Liver (tissue), 9 donors: ENCODE data around the gene PDE1C. TPM values are rescaled to one million over a fixed set of nuclear protein-coding genes. Genes with fewer than 3 reads are reported as not detected.

Experiments
- DNase-seq: peaks from one replicate; pipeline ENCODE4 v3.0.0-alpha.2; 2017; ENCODE audit warnings: low spot score
- H3K27ac ChIP-seq, 2 donors: one replicate each; pipeline ENCODE4 v1.7.0; 2013; ENCODE audit warnings: inconsistent platforms in 2 of 2, low read length in 2 of 2, control low read depth in 1 of 2, low read depth in 1 of 2, mild to moderate bottlenecking in 1 of 2
- H3K27me3 ChIP-seq, 4 donors: one replicate each; pipeline versions ENCODE4 v1.6.1 to v1.7.0; 2013; ENCODE audit warnings: low read length in 3 of 4, inconsistent platforms in 1 of 4, mild to moderate bottlenecking in 1 of 4, moderate library complexity in 1 of 4; ENCODE audit not compliant: control insufficient read depth in 4 of 4, insufficient read depth in 4 of 4
- H3K36me3 ChIP-seq, 4 donors: one replicate each; pipeline versions ENCODE4 v1.6.1 to v1.7.0; 2013; ENCODE audit warnings: low read length in 3 of 4, mild to moderate bottlenecking in 3 of 4, low read depth in 1 of 4, moderate library complexity in 1 of 4; ENCODE audit not compliant: control insufficient read depth in 4 of 4, insufficient read depth in 3 of 4
- H3K4me1 ChIP-seq, 4 donors: one replicate each; pipeline versions ENCODE4 v1.6.1 to v1.7.0; 2013; ENCODE audit warnings: low read length in 3 of 4, mild to moderate bottlenecking in 3 of 4, moderate library complexity in 1 of 4; ENCODE audit not compliant: control insufficient read depth in 4 of 4, insufficient read depth in 4 of 4
- H3K4me3 ChIP-seq, 3 donors: one replicate each; pipeline versions ENCODE4 v1.6.1 to v1.7.0; 2013; ENCODE audit warnings: low read length in 3 of 3, control low read depth in 1 of 3, low read depth in 1 of 3, mild to moderate bottlenecking in 1 of 3
- H3K9ac ChIP-seq, 2 donors: one replicate each; pipeline ENCODE4 v1.7.0; 2013; ENCODE audit warnings: low read length in 2 of 2, mild to moderate bottlenecking in 2 of 2, moderate library complexity in 2 of 2, control low read depth in 1 of 2, low read depth in 1 of 2
- H3K9me3 ChIP-seq, 4 donors: one replicate each; pipeline versions ENCODE4 v1.6.1 to v1.7.0; 2013; ENCODE audit warnings: low read length in 3 of 4; ENCODE audit not compliant: control insufficient read depth in 4 of 4
- ATF3 ChIP-seq: IDR thresholded peaks from 2 replicates; pipeline ENCODE4 v1.6.1; 2016; ENCODE audit warnings: antibody characterized with exemption
- CTCF ChIP-seq: fragments of 150-350 bp; IDR thresholded peaks from 2 replicates; pipeline ENCODE4 v1.5.1; 2017; ENCODE audit warnings: improper control_type of control experiment, low read depth, low read length; ENCODE audit not compliant: missing input control
- EGR1 ChIP-seq, 2 donors: IDR thresholded peaks; 2 replicates each; pipeline ENCODE4 v1.6.1; 2016 to 2018; ENCODE audit warnings: antibody characterized with exemption in 2 of 2, low read depth in 2 of 2
- FOXA1 ChIP-seq: IDR thresholded peaks from 2 replicates; pipeline ENCODE4 v1.6.1; 2016; ENCODE audit warnings: antibody characterized with exemption
- FOXA2 ChIP-seq: IDR thresholded peaks from 2 replicates; pipeline ENCODE4 v1.6.1; 2016; ENCODE audit warnings: antibody characterized with exemption
- GABPA ChIP-seq, 2 donors: IDR thresholded peaks in 1 of 2; conservative IDR thresholded peaks in 1 of 2; 2 replicates each; pipeline ENCODE4 v1.6.1; 2016; ENCODE audit warnings: antibody characterized with exemption in 2 of 2, mild to moderate bottlenecking in 1 of 2, moderate library complexity in 1 of 2
- HNF4A ChIP-seq, 2 donors: conservative IDR thresholded peaks; 2 replicates each; pipeline ENCODE4 v1.6.1; 2016; ENCODE audit warnings: antibody characterized with exemption in 2 of 2, mild to moderate bottlenecking in 2 of 2
- HNF4G ChIP-seq: IDR thresholded peaks from 2 replicates; pipeline ENCODE4 v1.6.1; 2016; ENCODE audit warnings: antibody characterized with exemption
- JUND ChIP-seq, 2 donors: IDR thresholded peaks; 2 replicates each; pipeline ENCODE4 v1.6.1; 2016; ENCODE audit warnings: antibody characterized with exemption in 2 of 2
- MAX ChIP-seq: IDR thresholded peaks from 2 replicates; pipeline ENCODE4 v1.6.1; 2016; ENCODE audit warnings: antibody characterized with exemption
- NR2F2 ChIP-seq: IDR thresholded peaks from 2 replicates; pipeline ENCODE4 v1.6.1; 2016; ENCODE audit warnings: antibody characterized with exemption
- RAD21 ChIP-seq, 2 donors: IDR thresholded peaks; 2 replicates each; pipeline ENCODE4 v1.6.1; 2016; ENCODE audit warnings: antibody characterized with exemption in 2 of 2, mild to moderate bottlenecking in 2 of 2
- REST ChIP-seq: IDR thresholded peaks from 2 replicates; pipeline ENCODE4 v1.6.1; 2016; ENCODE audit warnings: antibody characterized with exemption, mild to moderate bottlenecking
- RXRA ChIP-seq, 2 donors: IDR thresholded peaks; 2 replicates each; pipeline ENCODE4 v1.6.1; 2017 to 2018; ENCODE audit warnings: antibody characterized with exemption in 2 of 2, mild to moderate bottlenecking in 1 of 2
- SP1 ChIP-seq: IDR thresholded peaks from 2 replicates; pipeline ENCODE4 v1.6.1; 2018; ENCODE audit warnings: antibody characterized with exemption, mild to moderate bottlenecking
- YY1 ChIP-seq: IDR thresholded peaks from 2 replicates; pipeline ENCODE4 v1.6.1; 2016; ENCODE audit warnings: antibody characterized with exemption, mild to moderate bottlenecking
- ZBTB33 ChIP-seq: IDR thresholded peaks from 2 replicates; pipeline ENCODE4 v1.6.1; 2016; ENCODE audit warnings: antibody characterized with exemption
- WGBS: extraction: QIAGEN DNeasy Blood & Tissue Kit; methylation state at CpG from one replicate; pipeline ENCODE4 v1.1.7; 2013; 5-methylcytosine and 5-hydroxymethylcytosine counted together
- polyA plus RNA-seq, 2 donors: library from polyadenylated mRNA; stranded (reverse) in 1 of 2; unstranded in 1 of 2; fragments of 200-250 nt in 1 of 2; fragments of >200 nt in 1 of 2; fragmentation: Nextera tagmentation in 1 of 2; extraction: Ambion mirVana in 1 of 2; gene quantifications; one replicate each; pipeline versions ENCODE4 v1.2.1 to v1.2.3, GENCODE V29; 2013 to 2015
- total RNA-seq, 2 donors: library from RNA; depleted of rRNA; stranded (reverse); fragments of >200 nt; gene quantifications; one replicate each; pipeline ENCODE4 v1.2.3, GENCODE V29; 2014
- donor health status: healthy.
- donor health status: healthy.
- donor health status: healthy.
- donor health status: healthy.
- donor health status: healthy.

Gene PDE1C
- total and polyA plus RNA-seq, 4 donors = 0.05 to 0.92 (median 0.47) TPM; not detected in 1

GRCh38 chr7:31874631-31875386 is 195.4 kb downstream of the PDE1C start:
- no peak for TF ChIP-seq FOXA2
- TF ChIP-seq YY1 = no peak
- no peak for TF ChIP-seq HNF4A (conservative IDR thresholded peaks at IDR 0.05)
- TF ChIP-seq NR2F2 = no peak
- no peak for TF ChIP-seq REST
- no peak for TF ChIP-seq JUND (IDR thresholded peaks at IDR 0.05)
- TF ChIP-seq GABPA (IDR thresholded peaks at IDR 0.05 in 1 of 2, conservative IDR thresholded peaks at IDR 0.05 in 1 of 2) = no peak
- no peak for TF ChIP-seq RAD21 (IDR thresholded peaks at IDR 0.05)
- TF ChIP-seq FOXA1 = no peak
- no peak for TF ChIP-seq ZBTB33
- no peak for TF ChIP-seq HNF4G
- no peak for TF ChIP-seq SP1
- no peak for TF ChIP-seq MAX
- no peak for TF ChIP-seq CTCF
- no peak for DNase-seq
- 85% methylated on average over 4 of the region's 4 CpGs for WGBS
- Histone ChIP-seq H3K4me3 (no peak overlapping the region), H3K9me3 (no peaks in the 10 kb centered on the region), H3K4me1 (no peaks in the 10 kb centered on the region), H3K36me3 (no peaks in the 10 kb centered on the region), H3K27me3 (no peaks in the 10 kb centered on the region), H3K9ac (no peak overlapping the region), H3K27ac (no peak overlapping the region)

GRCh38 chr7:31873816-31874597 is 196.2 kb downstream of the PDE1C start:
- Histone ChIP-seq H3K4me1 (no peaks in the 10 kb centered on the region), H3K36me3 (no peaks in the 10 kb centered on the region), H3K4me3 (no peak overlapping the region), H3K27ac (no peak overlapping the region), H3K9ac (no peak overlapping the region), H3K27me3 (no peaks in the 10 kb centered on the region), H3K9me3 (no peaks in the 10 kb centered on the region)
- 67% methylated on average over 3 of the region's 3 CpGs for WGBS
- DNase-seq = no peak
- TF ChIP-seq MAX = no peak
- TF ChIP-seq SP1 = no peak
- no peak for TF ChIP-seq FOXA1
- TF ChIP-seq ATF3 = no peak
- no peak for TF ChIP-seq EGR1 (IDR thresholded peaks at IDR 0.05; ENCODE audit: low read depth in 2 of 2)
- TF ChIP-seq FOXA2 = no peak
- no peak for TF ChIP-seq HNF4A (conservative IDR thresholded peaks at IDR 0.05)
- TF ChIP-seq RXRA (IDR thresholded peaks at IDR 0.05) = no peak
- TF ChIP-seq HNF4G = no peak
- TF ChIP-seq GABPA (IDR thresholded peaks at IDR 0.05 in 1 of 2, conservative IDR thresholded peaks at IDR 0.05 in 1 of 2) = no peak
- no peak for TF ChIP-seq ZBTB33
- no peak for TF ChIP-seq NR2F2
